Kidney (tissue), 14 donors: Measurements from ENCODE around the gene USP21. TPM values are rescaled to one million over a fixed set of nuclear protein-coding genes. Genes with fewer than 3 reads are reported as not detected.
A peak's percentile ranks its signal among the peaks of the same experiment; 100 is the strongest.

Experiments used
- DNase-seq, 5 donors: peaks; one replicate each; pipeline ENCODE4 v3.0.0-alpha.2; 2013 to 2020
- FAIRE-seq: peaks from 2 replicates; lab custom pipeline; 2012; peaks lifted over from hg19 to GRCh38; lab: Jason Lieb, UNC
- H3K27ac ChIP-seq, 2 donors: one replicate each; pipeline ENCODE4 v1.7.0; 2013; ENCODE audit warnings: low read depth in 2 of 2, low read length in 2 of 2, inconsistent platforms in 1 of 2
- H3K27me3 ChIP-seq: one replicate; pipeline ENCODE4 v1.7.1; 2013; ENCODE audit warnings: low read length, inconsistent platforms; ENCODE audit not compliant: control insufficient read depth, insufficient read depth
- H3K36me3 ChIP-seq, 3 donors: one replicate each; pipeline versions ENCODE4 v1.7.0 to v1.7.1; 2013; ENCODE audit warnings: low read length in 3 of 3, control low read depth in 1 of 3, inconsistent platforms in 1 of 3; ENCODE audit not compliant: insufficient read depth in 3 of 3, control insufficient read depth in 2 of 3
- H3K4me1 ChIP-seq, 3 donors: one replicate each; pipeline versions ENCODE4 v1.7.0 to v1.7.1; 2013; ENCODE audit warnings: low read length in 3 of 3, inconsistent platforms in 1 of 3, low read depth in 1 of 3; ENCODE audit not compliant: control insufficient read depth in 2 of 3, insufficient read depth in 2 of 3
- H3K4me3 ChIP-seq, 3 donors: one replicate each; pipeline versions ENCODE4 v1.7.0 to v1.8.1; 2013; ENCODE audit warnings: low read length in 3 of 3, control low read depth in 1 of 3, inconsistent platforms in 1 of 3
- H3K9ac ChIP-seq, 3 donors: one replicate each; pipeline versions ENCODE4 v1.7.0 to v1.7.1; 2013; ENCODE audit warnings: low read length in 3 of 3, control low read depth in 1 of 3, inconsistent platforms in 1 of 3
- H3K9me3 ChIP-seq, 3 donors: one replicate each; pipeline versions ENCODE4 v1.7.0 to v1.7.1; 2013; ENCODE audit warnings: low read length in 3 of 3, control low read depth in 1 of 3, inconsistent platforms in 1 of 3; ENCODE audit not compliant: control insufficient read depth in 2 of 3, insufficient read depth in 1 of 3
- CTCF ChIP-seq: IDR thresholded peaks from 3 replicates; pipeline ENCODE4 v1.5.1; 2012; ENCODE audit warnings: mild to moderate bottlenecking, moderate library complexity, borderline replicate concordance; ENCODE audit not compliant: insufficient read depth; ENCODE audit errors: extremely low read depth
- intact Hi-C: fragments of 100-400 bp; cut with DNase I; formaldehyde crosslinking; loops from one replicate; pipeline ENCODE4 v1.11.1; 2022
- polyA plus RNA-seq: library from polyadenylated mRNA; stranded (reverse); fragments of 350-450 nt; fragmentation: Illumina TruSeq; extraction: RNeasy Lipid Tissue Mini Kit (QIAGEN cat#74804); gene quantifications from one replicate; pipeline ENCODE4 v1.2.3, GENCODE V29; 2014; ENCODE audit warnings: low read depth, low replicate concordance; ENCODE audit not compliant: insufficient read depth
- total RNA-seq: library from RNA; stranded (reverse); fragmentation: NEBNext Ultra II Directional; extraction: Animal tissue kit (Norgen Biotek cat#: 25700); gene quantifications from one replicate; pipeline ENCODE4 v1.2.1, GENCODE V29; 2021
- donor health status: control.
- donor health status: control.
- donor health status: control.
- donor health status: control.
- donor health status: control.
- donor health status: DM: yes; HTN: yes; CAD: no.
- donor health status: Normal renal cell carcinoma (clear cell type).

Gene USP21
- total and polyA plus RNA-seq, 2 donors from 2014 or later: 26.3 to 27.7 TPM

GRCh38 chr1:161179698-161180097, 20.4 kb downstream of the USP21 start:
- intact Hi-C loops: no loop called here
- H3K36me3 ChIP-seq: peaks cover 0 to 14% (median under 1%) of the 10 kb centered on the region in 3 donors

GRCh38 chr1:161180639-161181038, 21.3 kb downstream of the USP21 start:
- Histone ChIP-seq H3K27me3 (no peaks in the 10 kb centered on the region), H3K9ac (no peak overlapping the region), H3K4me3 (no peak overlapping the region), H3K4me1 (peaks cover 0 to 16% (median 11%) of the 10 kb centered on the region in 3 donors), H3K27ac (no peak overlapping the region), H3K9me3 (no peaks in the 10 kb centered on the region), H3K36me3 (peaks cover 0 to 5% (median 0%) of the 10 kb centered on the region in 3 donors)
- intact Hi-C loops: no loop called here
- no peak for TF ChIP-seq CTCF
- peak in 1 of 5 donors; percentile 33 for DNase-seq
- FAIRE-seq: no peak

More at GRCh38 chr1:161179698-161180097, 20.4 kb downstream of the USP21 start:
- H3K27me3 ChIP-seq: no peaks in the 10 kb centered on the region
- H3K9me3 ChIP-seq: no peaks in the 10 kb centered on the region
- H3K4me1 ChIP-seq: peaks cover 0 to 18% (median 12%) of the 10 kb centered on the region in 3 donors
- no peak overlapping the region for H3K4me3 ChIP-seq
- FAIRE-seq: no peak
- H3K27ac ChIP-seq: no peak overlapping the region
- DNase-seq: no peak
- H3K9ac ChIP-seq: no peak overlapping the region
- no peak for TF ChIP-seq CTCF

- intact Hi-C loops: no loop called here
- H3K27ac ChIP-seq: peak overlapping the region in 1 of 2 donors; percentile 32
These were observed 22.9 kb downstream of the USP21 start for GRCh38 chr1:161182214-161182613.

More at GRCh38 chr1:161182214-161182613, 22.9 kb downstream of the USP21 start:
- no peaks in the 10 kb centered on the region for H3K27me3 ChIP-seq
- no peak for DNase-seq
- H3K9me3 ChIP-seq: no peaks in the 10 kb centered on the region
- H3K36me3 ChIP-seq: no peaks in the 10 kb centered on the region
- TF ChIP-seq CTCF: no peak
- H3K4me1 ChIP-seq: peaks cover 0 to 8% (median 0%) of the 10 kb centered on the region in 3 donors
- H3K9ac ChIP-seq: no peak overlapping the region
- no peak for FAIRE-seq
- no peak overlapping the region for H3K4me3 ChIP-seq
